ENCODE measurements around the gene APOB.

GRCh38 chr2:21069746-21070340 lies 26.0 kb upstream of the APOB start:
- TF ChIP-seq EZH2phosphoT487 (IDR thresholded peaks at IDR 0.05; ENCODE audit: borderline replicate concordance) (no peak), CTCF (conservative IDR thresholded peaks at IDR 0.05; ENCODE audit: low read length) (no peak)

Measured in Loucy (cell line).